Astrocyte (in vitro differentiated cells and primary cell): Measurements from ENCODE around the gene ELMO2. TPM values are rescaled to one million over a fixed set of nuclear protein-coding genes. Genes with fewer than 3 reads are reported as not detected.

Source experiments
- DNase-seq: peaks from one replicate; pipeline ENCODE4 v3.0.0-alpha.2; 2010; ENCODE audit warnings: low read depth
- FAIRE-seq: peaks from 2 replicates; lab custom pipeline; 2011; peaks lifted over from hg19 to GRCh38; lab: Jason Lieb, UNC
- H2AFZ ChIP-seq: 2 replicates; pipeline ENCODE4 v1.6.0; 2012; ENCODE audit warnings: low read depth, low read length, inconsistent platforms
- H3K27ac ChIP-seq: 2 replicates; pipeline ENCODE4 v1.5.1; 2011; ENCODE audit warnings: low read depth, low read length, inconsistent platforms
- H3K27me3 ChIP-seq: 2 replicates; pipeline ENCODE4 v1.6.0; 2011; ENCODE audit warnings: low read length, inconsistent platforms; ENCODE audit not compliant: insufficient read depth
- H3K36me3 ChIP-seq: 2 replicates; pipeline ENCODE4 v1.5.1; 2011; ENCODE audit warnings: low read length, inconsistent platforms; ENCODE audit not compliant: insufficient read depth
- H3K4me1 ChIP-seq: 2 replicates; pipeline ENCODE4 v1.5.1; 2011; ENCODE audit warnings: low read length, inconsistent platforms; ENCODE audit not compliant: insufficient read depth
- H3K4me2 ChIP-seq: 2 replicates; pipeline ENCODE4 v1.6.0; 2012; ENCODE audit warnings: low read length, inconsistent platforms
- H3K4me3 ChIP-seq: 2 replicates; pipeline ENCODE4 v1.5.1; 2011; ENCODE audit warnings: low read depth, mild to moderate bottlenecking, low read length, inconsistent platforms; ENCODE audit not compliant: insufficient read depth
- H3K79me2 ChIP-seq: 2 replicates; pipeline ENCODE4 v1.6.0; 2012; ENCODE audit warnings: mild to moderate bottlenecking, low read length, inconsistent platforms; ENCODE audit not compliant: insufficient read depth
- H3K9ac ChIP-seq: 2 replicates; pipeline ENCODE4 v1.6.0; 2012; ENCODE audit warnings: mild to moderate bottlenecking, low read length, inconsistent platforms
- H3K9me3 ChIP-seq: 2 replicates; pipeline ENCODE4 v1.5.1; 2012; ENCODE audit warnings: low read depth, mild to moderate bottlenecking, low read length, inconsistent platforms; ENCODE audit not compliant: insufficient read depth
- H4K20me1 ChIP-seq: 2 replicates; pipeline ENCODE4 v1.6.0; 2012; ENCODE audit warnings: low read length, inconsistent platforms; ENCODE audit not compliant: insufficient read depth
- H3K27ac Mint-ChIP-seq: one replicate; pipeline ENCODE4 v1.8.0; 2021; ENCODE audit warnings: mild to moderate bottlenecking, mixed read lengths; ENCODE audit not compliant: unreplicated experiment
- H3K27me3 Mint-ChIP-seq: one replicate; pipeline ENCODE4 v1.8.0; 2021; ENCODE audit warnings: low read depth, mixed read lengths; ENCODE audit not compliant: unreplicated experiment
- H3K36me3 Mint-ChIP-seq: one replicate; pipeline ENCODE4 v1.8.0; 2021; ENCODE audit warnings: low read depth, mixed read lengths; ENCODE audit not compliant: unreplicated experiment
- H3K4me1 Mint-ChIP-seq: one replicate; pipeline ENCODE4 v1.8.0; 2021; ENCODE audit warnings: low read depth, mixed read lengths; ENCODE audit not compliant: unreplicated experiment
- H3K4me3 Mint-ChIP-seq: one replicate; pipeline ENCODE4 v1.8.0; 2021; ENCODE audit warnings: mild to moderate bottlenecking, moderate library complexity, mixed read lengths; ENCODE audit not compliant: unreplicated experiment
- H3K9me3 Mint-ChIP-seq: one replicate; pipeline ENCODE4 v1.8.0; 2021; ENCODE audit warnings: mild to moderate bottlenecking, mixed read lengths; ENCODE audit not compliant: unreplicated experiment
- EZH2 ChIP-seq: IDR thresholded peaks from 2 replicates; pipeline ENCODE4 v1.6.1; 2012; ENCODE audit warnings: mild to moderate bottlenecking, low read length, inconsistent platforms; ENCODE audit not compliant: insufficient read depth
- total RNA-seq: library from RNA; stranded (reverse); gene quantifications from 2 replicates; pipeline ENCODE4 v1.2.1, GENCODE V29; 2021
- TF ChIP-seq, protein P1 (sequence below): IDR thresholded peaks from 2 replicates; pipeline ENCODE4 v1.5.1; 2011; ENCODE audit warnings: low read depth, mild to moderate bottlenecking, inconsistent platforms, low read length, moderate library complexity; ENCODE audit not compliant: insufficient read depth

Gene ELMO2
- total RNA-seq, 1 donor from 2014 or later = 53.4 TPM

- Mint-ChIP-seq H3K4me1 (no peaks in the 10 kb centered on the region), H3K27me3 (peaks cover 63% of the 10 kb centered on the region), H3K4me3 (no peak overlapping the region), H3K36me3 (no peaks in the 10 kb centered on the region), H3K9me3 (no peaks in the 10 kb centered on the region), H3K27ac (no peak overlapping the region)
- H3K4me2 ChIP-seq = no peak overlapping the region
- no peak overlapping the region for H3K27ac ChIP-seq
- FAIRE-seq = no peak
- TF ChIP-seq, protein P1, sequence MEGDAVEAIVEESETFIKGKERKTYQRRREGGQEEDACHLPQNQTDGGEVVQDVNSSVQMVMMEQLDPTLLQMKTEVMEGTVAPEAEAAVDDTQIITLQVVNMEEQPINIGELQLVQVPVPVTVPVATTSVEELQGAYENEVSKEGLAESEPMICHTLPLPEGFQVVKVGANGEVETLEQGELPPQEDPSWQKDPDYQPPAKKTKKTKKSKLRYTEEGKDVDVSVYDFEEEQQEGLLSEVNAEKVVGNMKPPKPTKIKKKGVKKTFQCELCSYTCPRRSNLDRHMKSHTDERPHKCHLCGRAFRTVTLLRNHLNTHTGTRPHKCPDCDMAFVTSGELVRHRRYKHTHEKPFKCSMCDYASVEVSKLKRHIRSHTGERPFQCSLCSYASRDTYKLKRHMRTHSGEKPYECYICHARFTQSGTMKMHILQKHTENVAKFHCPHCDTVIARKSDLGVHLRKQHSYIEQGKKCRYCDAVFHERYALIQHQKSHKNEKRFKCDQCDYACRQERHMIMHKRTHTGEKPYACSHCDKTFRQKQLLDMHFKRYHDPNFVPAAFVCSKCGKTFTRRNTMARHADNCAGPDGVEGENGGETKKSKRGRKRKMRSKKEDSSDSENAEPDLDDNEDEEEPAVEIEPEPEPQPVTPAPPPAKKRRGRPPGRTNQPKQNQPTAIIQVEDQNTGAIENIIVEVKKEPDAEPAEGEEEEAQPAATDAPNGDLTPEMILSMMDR = no peak
- no peak for TF ChIP-seq EZH2
- no peaks in the 10 kb centered on the region for H3K9me3 ChIP-seq
- no peaks in the 10 kb centered on the region for H4K20me1 ChIP-seq
- no peak overlapping the region for H2AFZ ChIP-seq
- no peaks in the 10 kb centered on the region for H3K36me3 ChIP-seq
- H3K4me3 ChIP-seq = no peak overlapping the region
- H3K27me3 ChIP-seq = peaks cover 36% of the 10 kb centered on the region
- H3K9ac ChIP-seq = no peak overlapping the region
- DNase-seq = no peak
- no peaks in the 10 kb centered on the region for H3K79me2 ChIP-seq
- H3K4me1 ChIP-seq = no peaks in the 10 kb centered on the region
These were observed 82.0 kb downstream of the ELMO2 start for GRCh38 chr20:46324379-46324778.

- H3K79me2 ChIP-seq = no peaks in the 10 kb centered on the region
- no peak overlapping the region for H3K4me2 ChIP-seq
- DNase-seq (no peak), FAIRE-seq (no peak)
- no peaks in the 10 kb centered on the region for H3K9me3 ChIP-seq
- Mint-ChIP-seq H3K27ac (no peak overlapping the region), H3K4me3 (no peak overlapping the region), H3K27me3 (peaks cover 71% of the 10 kb centered on the region), H3K4me1 (no peaks in the 10 kb centered on the region), H3K36me3 (no peaks in the 10 kb centered on the region), H3K9me3 (no peaks in the 10 kb centered on the region)
- H3K9ac ChIP-seq = no peak overlapping the region
- H2AFZ ChIP-seq = no peak overlapping the region
- H3K27me3 ChIP-seq = peaks cover 38% of the 10 kb centered on the region
- no peaks in the 10 kb centered on the region for H4K20me1 ChIP-seq
- no peak for TF ChIP-seq EZH2
- TF ChIP-seq, protein P1 = no peak
- H3K4me3 ChIP-seq = no peak overlapping the region
- no peaks in the 10 kb centered on the region for H3K4me1 ChIP-seq
- no peak overlapping the region for H3K27ac ChIP-seq
- H3K36me3 ChIP-seq = no peaks in the 10 kb centered on the region
These were observed 82.9 kb downstream of the ELMO2 start for GRCh38 chr20:46323557-46323956.

DNA sequence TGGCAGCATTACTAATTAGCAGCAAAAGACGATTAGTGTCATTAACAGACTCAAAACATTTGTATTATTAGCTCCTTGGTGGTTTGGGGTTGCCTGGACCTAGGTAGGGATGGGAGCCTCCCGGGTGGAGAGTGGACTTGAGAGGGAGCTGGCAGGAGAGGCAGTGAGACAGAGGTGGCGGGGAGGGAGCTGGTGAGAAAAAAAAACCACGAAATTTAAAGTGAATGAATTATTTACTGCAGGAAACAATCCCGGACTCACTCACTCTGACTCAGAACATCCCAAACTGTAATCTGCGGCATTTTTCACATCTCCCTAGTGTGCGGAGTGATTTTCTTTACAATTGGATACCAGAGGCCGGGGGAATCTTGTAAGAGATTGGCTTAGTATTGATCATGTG, 83.8 kb downstream of the ELMO2 start:
- Histone ChIP-seq H3K9me3 (no peaks in the 10 kb centered on the region), H3K4me1 (no peaks in the 10 kb centered on the region), H3K27me3 (peaks cover 38% of the 10 kb centered on the region), H4K20me1 (no peaks in the 10 kb centered on the region), H3K4me3 (no peak overlapping the region), H3K4me2 (no peak overlapping the region), H3K79me2 (no peaks in the 10 kb centered on the region), H3K27ac (no peak overlapping the region), H3K9ac (no peak overlapping the region), H2AFZ (no peak overlapping the region), H3K36me3 (no peaks in the 10 kb centered on the region)
- peaks cover 77% of the 10 kb centered on the region for H3K27me3 Mint-ChIP-seq
- TF ChIP-seq, protein P1 = no peak
- no peak for TF ChIP-seq EZH2
- H3K4me1 Mint-ChIP-seq = no peaks in the 10 kb centered on the region
- DNase-seq = no peak
- H3K36me3 Mint-ChIP-seq = no peaks in the 10 kb centered on the region
- no peak for FAIRE-seq
- no peak overlapping the region for H3K27ac Mint-ChIP-seq
- no peak overlapping the region for H3K4me3 Mint-ChIP-seq
- H3K9me3 Mint-ChIP-seq = no peaks in the 10 kb centered on the region
